ENCODE measurements around the gene SLC25A19.

DNA sequence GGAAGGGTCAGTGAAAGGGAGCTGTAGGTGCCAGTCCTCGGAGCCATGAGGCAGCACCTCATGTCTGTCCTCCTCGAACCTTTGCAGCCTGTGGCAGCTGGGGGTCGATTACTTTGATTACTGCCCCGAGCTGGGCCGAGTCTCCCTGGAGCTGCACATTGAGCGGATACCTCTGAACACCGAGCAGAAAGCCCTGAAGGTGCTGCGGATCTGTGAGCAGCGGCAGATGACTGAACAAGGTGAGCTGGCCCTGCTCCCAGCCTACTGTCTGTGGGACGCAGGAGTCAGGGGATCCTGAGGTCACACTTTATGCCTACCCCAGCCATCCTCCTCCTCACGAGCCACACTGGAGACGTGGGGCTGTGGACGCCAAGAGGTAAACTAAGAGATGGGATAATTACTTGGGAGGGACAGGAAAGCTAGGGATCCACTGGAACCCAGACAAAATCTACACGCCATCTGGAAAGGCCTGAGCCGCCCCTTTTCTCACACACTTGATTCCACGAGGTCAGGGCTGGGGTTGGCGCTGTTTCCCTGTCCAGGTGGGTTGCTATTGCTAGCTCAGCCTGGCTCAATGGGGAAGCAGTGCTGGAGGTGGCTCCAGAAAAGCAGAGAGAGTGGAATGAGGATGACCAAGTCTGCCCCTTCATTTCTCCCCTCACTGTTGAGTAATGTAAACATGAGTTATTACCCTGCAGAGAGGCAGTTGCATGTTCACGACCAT, 57.3 kb downstream of the SLC25A19 start:
- TF ChIP-seq, protein P1, sequence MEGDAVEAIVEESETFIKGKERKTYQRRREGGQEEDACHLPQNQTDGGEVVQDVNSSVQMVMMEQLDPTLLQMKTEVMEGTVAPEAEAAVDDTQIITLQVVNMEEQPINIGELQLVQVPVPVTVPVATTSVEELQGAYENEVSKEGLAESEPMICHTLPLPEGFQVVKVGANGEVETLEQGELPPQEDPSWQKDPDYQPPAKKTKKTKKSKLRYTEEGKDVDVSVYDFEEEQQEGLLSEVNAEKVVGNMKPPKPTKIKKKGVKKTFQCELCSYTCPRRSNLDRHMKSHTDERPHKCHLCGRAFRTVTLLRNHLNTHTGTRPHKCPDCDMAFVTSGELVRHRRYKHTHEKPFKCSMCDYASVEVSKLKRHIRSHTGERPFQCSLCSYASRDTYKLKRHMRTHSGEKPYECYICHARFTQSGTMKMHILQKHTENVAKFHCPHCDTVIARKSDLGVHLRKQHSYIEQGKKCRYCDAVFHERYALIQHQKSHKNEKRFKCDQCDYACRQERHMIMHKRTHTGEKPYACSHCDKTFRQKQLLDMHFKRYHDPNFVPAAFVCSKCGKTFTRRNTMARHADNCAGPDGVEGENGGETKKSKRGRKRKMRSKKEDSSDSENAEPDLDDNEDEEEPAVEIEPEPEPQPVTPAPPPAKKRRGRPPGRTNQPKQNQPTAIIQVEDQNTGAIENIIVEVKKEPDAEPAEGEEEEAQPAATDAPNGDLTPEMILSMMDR (conservative IDR thresholded peaks at IDR 0.05; ENCODE audit: low read length), result no peak
- TF ChIP-seq EZH2phosphoT487 (IDR thresholded peaks at IDR 0.05; ENCODE audit: borderline replicate concordance, low read depth, low read length), result no peak
